Activated gamma-delta T cell treated with Interleukin-2 at 50 U/mL for 16 hours (primary cell): ENCODE results near the gene WNK2.
"Not testable (repeated sequence)": the region's sequence is repeated elsewhere in the genome, so short reads cannot be mapped to it uniquely, and the experiment has no call there.

ENCODE experiments used
- DNase-seq: peaks from one replicate; pipeline ENCODE4 v3.0.0-alpha.2; 2020

The WNK2 gene

DNA sequence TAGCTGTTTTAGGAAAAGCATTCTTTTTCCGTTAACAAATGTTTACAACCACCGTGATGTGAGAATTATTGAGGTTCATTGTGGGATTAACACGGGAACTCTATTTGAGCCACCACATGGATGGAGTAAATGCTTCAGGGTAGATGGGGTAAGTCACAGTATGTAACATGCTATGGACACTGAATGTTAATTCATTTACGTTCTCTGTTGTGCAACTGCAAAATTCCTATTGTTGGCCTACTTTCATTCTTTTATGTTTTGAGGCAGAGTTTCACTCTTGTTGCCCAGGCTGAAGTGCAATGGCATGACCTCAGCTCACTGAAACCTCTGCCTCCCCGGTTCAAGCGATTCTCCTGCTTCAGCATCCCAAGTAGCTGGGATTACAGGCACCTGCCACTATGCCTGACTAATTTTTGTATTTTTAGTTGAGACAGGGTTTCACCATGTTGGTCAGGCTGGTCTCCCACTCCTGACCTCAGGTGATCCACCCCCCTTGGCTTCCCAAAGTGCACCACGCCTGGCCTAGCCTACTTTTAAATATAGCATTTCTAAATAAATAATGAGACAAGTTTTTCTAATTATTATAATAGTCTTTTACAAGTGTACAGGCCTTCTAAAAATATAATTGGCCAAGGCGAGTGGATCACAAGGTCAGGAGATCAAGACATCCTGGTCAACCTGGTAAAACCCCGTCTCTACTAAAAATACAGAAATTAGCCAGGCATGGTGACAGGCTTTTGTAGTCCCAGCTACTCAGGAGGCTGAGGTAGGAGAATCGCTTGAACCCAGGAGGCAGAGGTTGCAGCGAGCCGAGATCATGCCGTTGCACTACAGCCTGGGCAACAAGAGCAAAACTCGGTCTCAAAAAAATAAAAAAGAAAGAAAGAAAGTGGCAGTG is 169.7 kb downstream of the WNK2 start:
- not testable (repeated sequence) for DNase-seq

DNA sequence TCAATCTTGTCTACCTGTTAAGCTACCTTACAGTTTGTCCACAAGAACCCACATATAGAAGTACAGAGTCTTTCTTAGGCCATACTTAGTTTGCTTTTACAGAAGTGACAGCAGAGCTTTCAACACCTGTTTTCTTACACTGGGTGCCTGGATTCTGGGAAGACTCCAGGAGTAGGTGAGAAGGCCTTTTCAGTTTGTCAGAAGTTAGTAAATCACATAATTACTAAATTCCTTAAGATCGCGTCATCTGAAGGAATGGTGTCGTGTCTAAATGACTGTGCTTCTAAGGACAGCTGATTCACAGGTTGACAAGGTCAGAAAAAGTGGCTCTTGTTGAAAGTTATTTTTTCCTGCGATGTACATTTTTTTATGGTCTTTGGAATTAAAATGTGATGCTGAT is 170.5 kb downstream of the WNK2 start:
- no peak for DNase-seq

DNA sequence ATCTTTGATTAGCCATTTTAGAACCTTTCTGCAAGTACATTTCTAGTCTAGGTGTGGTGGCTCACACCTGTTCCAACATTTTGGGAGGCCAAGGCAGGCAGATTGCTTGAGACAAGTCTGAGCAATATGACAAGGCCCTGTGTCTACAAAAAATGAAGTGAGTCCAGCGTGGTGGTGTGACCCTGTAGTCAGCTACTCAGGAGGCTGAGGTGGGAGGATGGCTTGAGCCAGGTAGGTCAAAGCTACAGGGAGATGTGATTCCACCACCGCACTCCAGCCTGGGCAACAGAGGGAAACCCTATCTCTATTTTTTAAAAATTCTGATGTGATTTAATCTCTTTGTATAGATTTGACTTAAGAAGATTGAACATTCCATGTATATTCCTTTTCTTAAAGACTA is 171.9 kb downstream of the WNK2 start:
- no peak for DNase-seq

DNA sequence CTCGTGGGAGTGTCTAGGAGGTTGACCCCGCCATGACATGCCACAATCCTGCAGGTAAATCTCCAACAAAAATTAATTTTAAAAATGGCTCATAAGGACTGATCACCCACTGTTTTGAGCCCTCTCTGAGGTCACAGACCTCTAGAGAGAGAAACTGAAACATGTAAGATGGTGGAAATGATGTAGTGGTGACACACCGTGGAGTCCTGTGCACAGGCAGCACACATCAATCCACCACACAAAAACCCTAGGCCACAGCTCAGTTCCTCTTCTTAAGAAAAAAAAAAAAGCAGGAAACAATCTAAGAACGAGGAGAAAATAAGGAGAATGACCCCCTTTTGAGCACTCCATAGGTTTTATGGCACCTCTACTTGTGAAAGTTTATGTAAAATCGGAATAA is 173.7 kb downstream of the WNK2 start:
- DNase-seq = no peak

DNA sequence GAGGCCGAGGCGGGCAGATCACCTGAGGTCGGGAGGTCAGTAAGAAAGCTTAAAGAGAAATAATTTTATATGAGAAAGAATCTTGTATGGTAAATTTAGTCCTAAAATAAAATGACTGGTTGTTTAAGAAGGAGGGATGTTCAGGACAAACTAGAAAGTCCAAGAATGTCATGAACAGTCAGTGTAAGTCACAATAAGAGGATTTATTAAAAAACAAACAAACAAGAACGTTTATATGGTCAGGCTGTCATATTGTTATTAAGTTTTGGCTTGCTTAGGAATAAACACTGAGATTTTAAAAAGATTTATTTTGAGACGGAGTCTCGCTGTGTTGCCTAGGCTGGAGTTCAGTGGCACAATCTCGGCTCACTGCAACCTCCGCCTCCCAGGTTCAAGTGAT is 176.0 kb downstream of the WNK2 start:
- DNase-seq = not testable (repeated sequence)

DNA sequence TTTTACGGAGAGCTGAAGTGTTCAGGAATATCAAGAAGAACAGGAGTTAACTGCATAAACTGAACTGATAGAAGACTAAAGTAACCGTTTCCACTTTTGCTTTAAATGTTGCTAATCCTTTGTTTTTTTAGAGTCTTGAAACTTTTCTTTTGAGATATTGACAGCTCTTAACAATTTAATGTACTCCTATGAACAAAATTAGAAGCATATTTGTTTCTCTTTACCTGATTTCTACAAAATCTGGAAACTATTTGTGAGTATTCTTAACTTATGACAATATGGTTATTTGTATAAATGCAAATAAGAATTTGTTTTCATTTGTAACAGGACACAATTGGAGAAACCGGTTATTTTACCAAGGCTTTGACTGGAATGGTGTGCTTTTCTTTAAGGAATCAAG is 178.1 kb downstream of the WNK2 start:
- no peak for DNase-seq

DNA sequence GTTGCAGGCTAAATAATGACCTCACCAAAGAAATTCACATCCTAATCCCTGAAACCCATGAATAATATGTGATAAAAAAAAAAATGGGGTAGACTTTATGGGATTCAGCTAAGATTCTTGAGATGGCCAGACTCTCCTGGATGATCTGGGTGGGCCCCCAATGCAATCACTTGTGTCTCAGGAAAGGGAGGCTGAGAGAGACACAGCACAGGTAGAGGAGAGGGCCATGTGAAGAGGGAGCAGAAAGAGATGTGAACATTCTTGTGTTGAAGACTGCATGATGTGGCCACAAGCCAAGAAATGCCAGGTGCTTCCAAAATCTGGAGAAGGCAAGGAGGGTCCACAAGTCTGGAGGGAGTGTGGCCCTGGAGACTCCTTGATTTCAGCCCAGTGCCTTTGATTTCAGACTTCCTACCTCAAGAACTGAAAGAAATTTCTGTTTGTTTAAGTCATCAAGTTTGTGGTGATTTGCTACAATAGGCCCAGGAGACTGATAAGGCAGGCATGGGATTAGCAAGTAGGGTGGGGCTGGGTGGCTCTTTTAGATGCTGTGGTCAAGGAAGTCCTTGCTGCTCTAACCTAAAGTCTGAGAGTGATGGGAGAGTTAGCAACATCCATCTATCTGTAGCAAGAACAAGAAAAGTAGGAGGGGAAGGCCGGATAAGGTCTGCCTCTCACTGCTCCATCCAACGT is 180.9 kb downstream of the WNK2 start:
- DNase-seq = no peak

DNA sequence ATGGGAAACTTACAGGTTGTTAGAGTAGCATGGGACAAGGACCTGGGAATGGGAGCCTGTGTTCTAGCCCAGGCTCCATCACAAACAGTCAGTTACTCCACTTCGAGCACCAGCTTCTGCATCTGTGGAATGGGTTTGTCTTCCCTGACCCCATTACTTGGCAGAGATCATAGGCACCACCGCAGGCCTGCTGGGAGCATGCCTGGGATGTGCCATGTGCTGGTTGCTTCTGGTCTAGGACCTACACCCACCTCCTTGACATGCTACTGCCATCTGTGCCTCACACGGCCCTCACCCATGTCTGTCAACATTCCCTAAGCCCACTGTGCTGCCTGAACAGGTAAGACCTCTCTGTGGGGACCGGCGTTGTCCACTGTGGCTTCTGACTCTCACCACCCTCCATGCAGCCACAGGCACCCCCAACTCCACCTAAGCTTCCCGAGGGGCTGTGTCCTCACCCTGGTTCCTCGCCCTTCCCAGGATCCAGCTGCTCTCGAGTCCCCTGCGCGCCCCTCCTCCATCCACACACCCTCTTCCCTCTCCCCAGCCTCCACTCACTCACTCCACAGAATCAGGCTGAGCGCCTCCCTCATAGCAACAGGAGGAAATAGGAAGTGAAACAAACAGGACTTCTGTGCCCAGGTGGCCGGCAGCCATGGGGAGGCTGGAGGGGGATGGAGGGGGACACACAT is 181.6 kb downstream of the WNK2 start:
- DNase-seq = no peak

DNA sequence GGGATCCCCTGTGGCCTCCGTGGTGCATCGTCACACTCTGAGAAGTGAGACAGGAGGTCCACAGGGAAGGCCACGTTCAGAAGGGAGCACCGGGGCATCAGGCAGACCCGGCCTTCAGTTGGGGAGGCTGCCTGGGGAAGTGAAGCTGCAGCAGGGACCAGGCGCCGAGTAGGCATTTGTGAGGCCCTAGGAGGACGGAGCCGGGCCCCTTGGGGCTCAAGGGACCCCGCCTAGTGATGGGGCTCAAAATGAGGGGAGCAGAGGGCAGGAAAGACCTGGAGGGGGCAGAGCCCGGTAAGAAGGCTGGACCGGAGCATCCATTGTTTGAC is 182.1 kb downstream of the WNK2 start:
- DNase-seq = no peak

DNA sequence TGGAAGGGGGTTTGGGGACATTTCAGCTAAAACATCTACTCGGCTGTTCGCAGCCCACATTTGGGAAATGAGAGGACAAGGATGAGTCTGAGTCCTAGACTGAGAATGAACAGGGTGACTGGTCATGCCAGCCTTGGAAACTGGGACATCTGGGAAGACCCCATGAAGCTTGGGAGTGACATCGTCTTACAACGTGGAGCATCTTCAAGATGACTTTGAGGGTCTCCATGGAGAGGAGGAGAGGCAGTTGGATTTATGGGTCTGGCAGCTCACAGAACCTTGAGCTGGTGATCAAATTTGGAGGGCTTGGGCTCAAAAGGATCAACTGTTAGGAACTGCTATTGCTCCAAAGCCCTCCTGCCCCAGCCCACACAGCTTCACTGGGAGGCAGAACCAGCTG is 182.5 kb downstream of the WNK2 start:
- not testable (repeated sequence) for DNase-seq

DNA sequence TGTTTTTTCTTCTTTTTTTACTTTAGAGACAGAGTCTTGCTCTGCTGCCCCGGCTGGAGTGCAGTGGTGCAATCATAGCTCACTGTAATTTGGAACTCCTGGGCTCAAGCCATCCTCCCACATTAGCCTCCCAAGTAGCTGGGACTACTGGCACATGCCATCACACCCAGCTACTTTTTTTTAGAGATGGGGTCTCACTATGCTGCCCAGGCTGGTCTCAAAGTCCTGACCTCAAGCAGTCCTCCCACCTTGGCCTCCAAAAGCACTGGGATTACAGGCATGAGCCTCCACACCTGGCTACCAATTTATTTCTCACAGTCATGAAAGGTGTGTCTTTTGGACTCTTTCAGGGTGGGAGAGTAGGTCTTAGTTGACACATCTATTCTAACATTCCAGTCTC is 184.5 kb downstream of the WNK2 start:
- no peak for DNase-seq

DNA sequence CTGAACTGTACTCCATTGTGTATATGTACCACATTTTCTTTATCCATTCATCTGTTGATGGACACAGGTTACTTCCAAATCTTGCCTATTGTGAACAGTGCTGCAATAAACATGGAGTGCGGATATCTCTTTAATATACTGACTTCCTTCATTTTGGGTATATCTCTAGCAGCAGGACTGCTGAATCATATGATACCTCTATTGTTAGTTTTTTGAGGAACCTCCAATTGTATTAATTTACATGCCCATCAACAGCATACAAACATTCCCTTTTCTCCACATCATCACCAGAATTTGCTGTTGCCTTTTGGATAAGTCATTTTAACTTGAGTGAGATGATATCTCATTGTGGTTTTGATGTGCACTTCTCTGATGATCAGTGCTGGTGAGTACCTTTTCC is 185.7 kb downstream of the WNK2 start:
- no peak for DNase-seq
